ENCODE results near the gene YJEFN3.

DNA sequence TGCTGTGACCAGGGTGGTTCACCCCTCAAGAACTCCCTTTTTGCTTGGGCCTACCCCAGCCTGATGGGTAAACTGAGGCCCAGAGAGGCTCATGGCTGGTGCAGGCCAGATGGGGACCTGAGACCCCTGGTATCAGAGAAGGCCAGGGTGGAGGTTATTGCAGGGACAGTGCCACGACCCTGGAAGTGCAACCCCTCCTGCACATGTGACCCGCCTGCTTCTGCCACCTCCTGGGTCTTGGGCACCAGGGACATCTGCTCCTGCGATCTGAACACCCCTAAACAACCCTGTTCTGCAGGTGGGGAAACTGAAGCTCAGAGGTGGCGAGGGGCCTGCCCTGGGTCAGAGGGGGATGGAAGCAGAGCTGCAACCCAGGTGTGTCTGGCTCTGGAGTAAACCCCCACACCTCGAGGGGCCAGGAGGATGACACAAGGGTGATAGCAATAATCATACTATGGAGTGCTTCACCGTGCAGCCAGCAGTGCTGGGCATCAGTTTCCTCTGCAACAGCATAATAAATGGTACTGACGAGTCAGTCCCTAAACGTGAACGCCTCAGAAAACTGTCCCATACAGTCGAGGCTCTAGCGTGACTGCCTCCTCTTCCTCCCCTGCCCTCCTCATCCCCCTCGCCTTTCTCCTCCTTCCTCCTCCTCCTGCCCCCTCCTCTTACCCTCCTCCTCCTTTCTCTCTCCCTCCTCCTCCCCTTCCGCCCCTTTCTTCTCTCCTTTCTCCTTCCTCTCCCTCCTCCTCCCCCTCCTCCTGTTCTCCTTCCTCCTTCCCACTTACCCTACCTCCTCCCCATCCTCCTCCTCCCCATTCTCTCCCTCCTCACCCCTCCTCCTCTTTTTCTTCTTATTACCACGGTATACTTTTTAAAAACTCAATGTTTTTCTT is 4.3 kb downstream of the YJEFN3 start:
- TF ChIP-seq CTCF (IDR thresholded peaks at IDR 0.05; ENCODE audit: low read depth, low read length, poor library complexity, severe bottlenecking), result no peak
- TF ChIP-seq EZH2phosphoT487 (IDR thresholded peaks at IDR 0.05; ENCODE audit: borderline replicate concordance, low read length), result no peak
